GM18502 (cell line): Measurements from ENCODE around the gene SH3RF3.

ENCODE experiments used
- ATAC-seq: cut with Tn5 transposase; IDR thresholded peaks from one replicate; pipeline ENCODE4 v1.9.1; 2021; ENCODE audit warnings: mild to moderate bottlenecking; ENCODE audit not compliant: unreplicated experiment, poor library complexity

The SH3RF3 gene

GRCh38 chr2:109174626-109175349 is 45.8 kb downstream of the SH3RF3 start:
- ATAC-seq, result no peak

- ATAC-seq, result no peak
Measured at GRCh38 chr2:109175350-109175678, 46.3 kb downstream of the SH3RF3 start.

GRCh38 chr2:109176928-109177327 is 47.9 kb downstream of the SH3RF3 start:
- ATAC-seq, result no peak

GRCh38 chr2:109177635-109178034 is 48.6 kb downstream of the SH3RF3 start:
- ATAC-seq, result no peak

- ATAC-seq, result no peak
Measured at GRCh38 chr2:109178968-109179367, 50.0 kb downstream of the SH3RF3 start.

- ATAC-seq, result no peak
Measured at GRCh38 chr2:109180786-109181185, 51.8 kb downstream of the SH3RF3 start.

GRCh38 chr2:109182426-109182825 is 53.4 kb downstream of the SH3RF3 start:
- no peak for ATAC-seq

GRCh38 chr2:109183871-109184270 is 54.9 kb downstream of the SH3RF3 start:
- ATAC-seq, result no peak

GRCh38 chr2:109184368-109184767 is 55.4 kb downstream of the SH3RF3 start:
- no peak for ATAC-seq

GRCh38 chr2:109185338-109185737 is 56.3 kb downstream of the SH3RF3 start:
- no peak for ATAC-seq

GRCh38 chr2:109185821-109186570 is 57.0 kb downstream of the SH3RF3 start:
- ATAC-seq, result no peak

- no peak for ATAC-seq
Measured at GRCh38 chr2:109186656-109187250, 57.7 kb downstream of the SH3RF3 start.

GRCh38 chr2:109187711-109188495 is 58.9 kb downstream of the SH3RF3 start:
- no peak for ATAC-seq

- ATAC-seq, result no peak
Measured at GRCh38 chr2:109188496-109188890, 59.5 kb downstream of the SH3RF3 start.

GRCh38 chr2:109188898-109189297 is 59.9 kb downstream of the SH3RF3 start:
- no peak for ATAC-seq

GRCh38 chr2:109189751-109190150 is 60.7 kb downstream of the SH3RF3 start:
- no peak for ATAC-seq

- no peak for ATAC-seq
Measured at GRCh38 chr2:109193807-109194619, 65.0 kb downstream of the SH3RF3 start.

- no peak for ATAC-seq
Measured at GRCh38 chr2:109194620-109194937, 65.6 kb downstream of the SH3RF3 start.

GRCh38 chr2:109195193-109196045 is 66.4 kb downstream of the SH3RF3 start:
- no peak for ATAC-seq
